A549 (cell line): ENCODE results near the gene AAR2. TPM values are rescaled to one million over a fixed set of nuclear protein-coding genes. Genes with fewer than 3 reads are reported as not detected.

Experiments
- ATAC-seq, 2 experiments: fragments of 200-7000 bp in 1 of 2; fragments of >200 bp in 1 of 2; cut with Nextera tagmentation in 1 of 2; cut with Tn5 transposase in 1 of 2; 3 replicates each; pipeline versions ENCODE4 v1.8.0 to v1.9.1; 2018 to 2020; ENCODE audit warnings: mild to moderate bottlenecking in 1 of 2, moderate library complexity in 1 of 2
- CTCF ChIA-PET: fragments of 300-600 bp; sonication (Branson Sonifier 250); formaldehyde crosslinking; extraction: SDS; loops from one replicate; lab custom pipeline; 2021; ENCODE audit warnings: antibody characterized with exemption, inconsistent platforms; lab: Yijun Ruan, JAX
- POLR2A ChIA-PET: fragments of 350-600 bp; formaldehyde crosslinking; extraction: SDS; loops from one replicate; lab custom pipeline; 2021; ENCODE audit warnings: antibody characterized with exemption, inconsistent platforms; lab: Yijun Ruan, JAX
- DNase-seq, 2 experiments: peaks; one replicate each; pipeline versions ENCODE4 v3.0.0 to v3.0.0-alpha.2; 2011 to 2016; ENCODE audit warnings: low read depth in 1 of 2, low spot score in 1 of 2
- FAIRE-seq: peaks from 2 replicates; lab custom pipeline; 2011; peaks lifted over from hg19 to GRCh38; lab: Jason Lieb, UNC
- H3K27ac ChIP-seq, 2 experiments: fragments of >200 bp; sonication (Bioruptor Twin); formaldehyde crosslinking; 3 replicates each; pipeline ENCODE4 v1.5.1; 2016 to 2017
- H3K4me1 ChIP-seq: fragments of >200 bp; sonication (Bioruptor Twin); formaldehyde crosslinking; 3 replicates; pipeline ENCODE4 v1.6.1; 2016
- H3K4me2 ChIP-seq: fragments of >200 bp; sonication (Bioruptor Twin); formaldehyde crosslinking; 3 replicates; pipeline ENCODE4 v1.6.1; 2016
- H3K4me3 ChIP-seq: fragments of >200 bp; sonication (Bioruptor Twin); formaldehyde crosslinking; 3 replicates; pipeline ENCODE4 v1.5.1; 2016
- H3K9me3 ChIP-seq: fragments of >200 bp; sonication (Bioruptor Twin); formaldehyde crosslinking; 3 replicates; pipeline ENCODE4 v1.6.1; 2016
- CHD2 ChIP-seq: fragments of 150-350 bp; IDR thresholded peaks from 2 replicates; pipeline ENCODE4 v1.6.1; 2014; ENCODE audit warnings: low read length; ENCODE audit not compliant: partially characterized antibody
- FOSL2 ChIP-seq, 2 experiments: fragments of 450-650 bp in 1 of 2; fragments of >200 bp in 1 of 2; sonication (Bioruptor Twin) in 1 of 2; formaldehyde crosslinking; IDR thresholded peaks; 2 replicates each; pipeline versions ENCODE4 v1.5.0 to v1.6.1; 2016 to 2020; ENCODE audit warnings: mild to moderate bottlenecking in 1 of 2, moderate library complexity in 1 of 2
- JUNB ChIP-seq: fragments of >200 bp; sonication (Bioruptor Twin); formaldehyde crosslinking; IDR thresholded peaks from 2 replicates; pipeline ENCODE4 v1.6.1; 2016
- NFE2L2 ChIP-seq: fragments of 150-350 bp; conservative IDR thresholded peaks from 2 replicates; pipeline ENCODE4 v1.6.1; 2014; ENCODE audit warnings: low read length
- NPAS2 ChIP-seq: fragments of 250-450 bp; sonication (Bioruptor Pico); IDR thresholded peaks from 2 replicates; pipeline ENCODE4 v1.8.0; 2022; ENCODE audit warnings: mild to moderate bottlenecking, moderate library complexity, borderline replicate concordance
- RAD21 ChIP-seq, 2 experiments: fragments of >200 bp in 1 of 2; sonication (Bioruptor Twin) in 1 of 2; formaldehyde crosslinking in 1 of 2; IDR thresholded peaks in 1 of 2; conservative IDR thresholded peaks in 1 of 2; 2 replicates in 1 of 2; 3 replicates in 1 of 2; pipeline ENCODE4 v1.6.1; 2012 to 2018; ENCODE audit warnings: inconsistent platforms in 1 of 2
- RARB ChIP-seq: fragments of 250-450 bp; sonication (Bioruptor Pico); IDR thresholded peaks from 2 replicates; pipeline ENCODE4 v1.8.0; 2021; ENCODE audit warnings: mild to moderate bottlenecking, moderate library complexity
- ZFP36 ChIP-seq: fragments of 450-650 bp; IDR thresholded peaks from 2 replicates; pipeline ENCODE4 v1.6.1; 2014; ENCODE audit warnings: borderline replicate concordance; ENCODE audit not compliant: partially characterized antibody
- ZNF302 ChIP-seq: fragments of 250-450 bp; sonication (Bioruptor Pico); IDR thresholded peaks from 2 replicates; pipeline ENCODE4 v1.9.0; 2021; ENCODE audit warnings: inconsistent platforms, mild to moderate bottlenecking, moderate library complexity
- ZSCAN20 ChIP-seq: fragments of 250-450 bp; sonication (Bioruptor Pico); IDR thresholded peaks from 2 replicates; pipeline ENCODE4 v1.8.0; 2022; ENCODE audit warnings: mild to moderate bottlenecking, moderate library complexity
- WGBS: methylation state at CpG from one replicate; pipeline ENCODE4 v1.1.6; 2017; ENCODE audit errors: missing lambda C conversion rate; 5-methylcytosine and 5-hydroxymethylcytosine counted together
- polyA plus RNA-seq, 4 experiments: library from polyadenylated mRNA; depleted of rRNA in 3 of 4; stranded (reverse); fragments of >200 nt; fragmentation: RNase III in 1 of 4; extraction: RNeasy Plus Mini Kit Qiagen cat#74134 plus additional on column Dnase treatment in 1 of 4; gene quantifications; 2 replicates in 3 of 4; 3 replicates in 1 of 4; pipeline ENCODE4 v1.2.3, GENCODE V29; 2011 to 2017

AAR2 gene
- polyA plus RNA-seq, 2 of the 4 experiments (the other 2 are of a cell fraction) = 26.8 to 29.2 TPM

GRCh38 chr20:36305602-36306551, 69.6 kb downstream of the AAR2 start, which contains the start of gene DLGAP4:
Gene DLGAP4 (plus strand): TSS chr20:36306339. CDS start chr20:36431718, 125,379 bp downstream.
- DNase-seq (no peak), FAIRE-seq (no peak), ATAC-seq (peak in 1 of 2 experiments; percentile 13; a peak in 1 of 6 replicates)
- H3K4me1 ChIP-seq = peaks cover 11% of the 10 kb centered on the region; the same call in 1 of the 3 replicates
- 1% methylated on average over 8 of the region's 96 CpGs for WGBS
- H3K27ac ChIP-seq = peak within 1 kb of the TSS; percentile 3 to 75; a peak in 4 of 6 replicates
- ChIA-PET CTCF (no interaction called here), POLR2A (no interaction called here)
- peak within 1 kb of the TSS; percentile 51 for H3K4me3 ChIP-seq
- H3K9me3 ChIP-seq = no peaks in the 10 kb centered on the region
- TF ChIP-seq RARB (CRISPR knock-in tag) (no peak), JUNB (no peak), ZFP36 (peak; percentile 74), ZNF302 (no peak), CHD2 (no peak), NPAS2 (CRISPR knock-in tag) (no peak), FOSL2 (IDR thresholded peaks at IDR 0.05) (no peak), FOSL2 (CRISPR knock-in tag; IDR thresholded peaks at IDR 0.05) (no peak), NFE2L2 (no peak), ZSCAN20 (no peak), RAD21 (conservative IDR thresholded peaks at IDR 0.05 in 1 of 2, IDR thresholded peaks at IDR 0.05 in 1 of 2) (peak in 1 of 2 experiments; percentile 25; a peak in 1 of 5 replicates)
- H3K4me2 ChIP-seq = peak within 1 kb of the TSS; percentile 89

Other genes starting within 250 kb of the AAR2 start
- 45.9 and 50.0 TPM in 2 replicates for gene EPB41L1, start 81.7 kb upstream of the AAR2 start, polyA plus RNA-seq (2011; rRNA removed)
- gene EPB41L1, start 81.7 kb upstream of the AAR2 start, polyA plus RNA-seq (2017; fragmentation: RNase III; extraction: RNeasy Plus Mini Kit Qiagen cat#74134 plus additional on column Dnase treatment) = 81.6 to 94.4 TPM (median 84.2 TPM) in 3 replicates
- 11.9 and 15.8 TPM in 2 replicates for gene DLGAP4, start 69.9 kb downstream of the AAR2 start, polyA plus RNA-seq (2011; rRNA removed)
- gene DLGAP4, start 69.9 kb downstream of the AAR2 start, polyA plus RNA-seq (2017; fragmentation: RNase III; extraction: RNeasy Plus Mini Kit Qiagen cat#74134 plus additional on column Dnase treatment) = 29.8 to 36.7 TPM (median 32.6 TPM) in 3 replicates